Activated T-cell treated with anti-CD3 and anti-CD28 coated beads, Interleukin-2, amount 50 U/mL, for 24 hours (primary cell): Measurements from ENCODE around the gene PPIF.

Experiments
- DNase-seq: peaks from one replicate; pipeline ENCODE4 v3.0.0-alpha.2; 2020
- H3K27ac Mint-ChIP-seq: 2 replicates; pipeline ENCODE4 v1.8.0; 2020; ENCODE audit warnings: mild to moderate bottlenecking, mixed read lengths
- H3K27me3 Mint-ChIP-seq: 2 replicates; pipeline ENCODE4 v1.8.0; 2020; ENCODE audit warnings: mixed read lengths
- H3K36me3 Mint-ChIP-seq: 2 replicates; pipeline ENCODE4 v1.8.0; 2020; ENCODE audit warnings: low read depth, mixed read lengths
- H3K4me1 Mint-ChIP-seq: 2 replicates; pipeline ENCODE4 v1.8.0; 2020; ENCODE audit warnings: low read depth, mixed read lengths
- H3K4me3 Mint-ChIP-seq: 2 replicates; pipeline ENCODE4 v1.8.0; 2020; ENCODE audit warnings: mild to moderate bottlenecking, moderate library complexity, mixed read lengths
- H3K9me3 Mint-ChIP-seq: 2 replicates; pipeline ENCODE4 v1.8.0; 2020; ENCODE audit warnings: mixed read lengths

Gene PPIF

DNA sequence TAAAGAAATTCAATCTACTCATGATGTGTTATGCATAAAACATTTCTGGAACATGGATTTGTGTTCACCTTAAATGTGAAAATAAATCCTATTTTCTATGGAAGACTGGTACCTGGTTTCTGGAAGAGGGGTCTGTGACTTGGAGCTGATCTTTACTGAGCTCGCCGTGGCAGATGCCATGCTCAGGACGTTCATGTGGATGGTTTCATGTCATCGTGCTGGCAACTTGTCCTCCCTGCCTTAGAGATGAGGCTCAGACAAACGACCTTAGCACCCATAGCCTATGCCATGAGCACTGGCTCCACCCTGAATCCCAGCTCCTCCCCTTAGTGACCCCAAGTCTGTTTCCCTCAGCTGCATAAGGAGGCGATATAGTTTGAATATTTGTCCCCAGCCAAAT lies 7.3 kb downstream of the PPIF start:
- Mint-ChIP-seq H3K36me3 (peaks cover 84% of the 10 kb centered on the region), H3K27ac (peak overlapping the region; percentile 40), H3K4me3 (no peak overlapping the region)

DNA sequence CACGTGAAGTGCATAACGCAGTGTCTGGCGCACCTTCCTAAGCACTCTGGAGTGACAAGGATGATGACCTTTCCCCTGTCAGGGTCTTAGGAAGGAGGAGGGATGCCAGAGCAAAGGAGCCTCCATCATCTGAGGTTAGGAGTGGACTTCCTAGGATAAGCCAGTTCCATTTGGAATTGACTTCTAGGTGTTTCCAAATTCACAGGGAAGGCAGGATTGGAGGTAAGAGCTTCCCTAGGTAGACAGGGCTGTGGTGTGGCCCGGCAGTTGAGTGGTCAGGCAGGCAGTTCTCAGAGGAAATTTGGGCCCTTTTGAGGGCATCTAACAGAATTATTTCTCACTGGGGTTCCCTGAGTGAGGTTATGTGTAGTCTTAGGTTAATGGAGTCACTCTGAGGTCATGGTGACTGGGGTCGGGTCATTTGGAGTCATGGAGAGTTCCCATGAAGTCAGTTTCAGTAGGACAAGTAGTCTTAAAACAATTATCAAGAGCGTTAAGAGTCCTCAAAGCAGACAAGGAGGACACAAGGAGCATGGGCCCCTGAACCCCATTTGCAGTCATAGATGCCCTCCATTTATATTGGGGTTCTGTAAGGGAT lies 8.2 kb downstream of the PPIF start:
- DNase-seq: no peak
- Mint-ChIP-seq H3K4me1 (peaks cover 39% of the 10 kb centered on the region), H3K27me3 (no peaks in the 10 kb centered on the region), H3K36me3 (peaks cover 75% of the 10 kb centered on the region), H3K4me3 (no peak overlapping the region), H3K27ac (peak overlapping the region; percentile 64), H3K9me3 (no peaks in the 10 kb centered on the region)

More for the DNA sequence above, 7.3 kb downstream of the PPIF start:
- no peaks in the 10 kb centered on the region for H3K27me3 Mint-ChIP-seq
- no peak for DNase-seq
- no peaks in the 10 kb centered on the region for H3K9me3 Mint-ChIP-seq
- peaks cover 47% of the 10 kb centered on the region for H3K4me1 Mint-ChIP-seq

DNA sequence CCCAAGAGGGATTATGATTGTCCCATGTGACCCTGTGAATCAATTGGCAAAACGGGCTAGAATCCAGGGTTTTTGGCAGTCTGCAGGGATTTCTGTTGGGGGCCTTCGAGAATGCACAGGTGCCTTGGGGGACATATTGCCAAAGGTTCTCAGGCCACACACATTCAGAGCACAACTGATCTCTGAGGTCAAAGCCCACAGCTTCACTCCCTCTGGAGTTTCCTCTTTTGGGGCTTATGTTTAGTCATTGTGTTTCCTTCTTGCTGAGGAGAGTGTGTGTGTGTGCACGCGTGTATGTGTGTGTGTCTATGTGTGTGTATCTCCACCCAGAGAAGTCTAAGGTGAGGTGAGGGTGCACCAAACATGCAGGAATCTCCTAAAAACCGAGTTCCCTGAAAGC lies 8.8 kb downstream of the PPIF start:
- Mint-ChIP-seq H3K36me3 (peaks cover 70% of the 10 kb centered on the region), H3K4me1 (peaks cover 44% of the 10 kb centered on the region), H3K4me3 (no peak overlapping the region), H3K27ac (peak overlapping the region; percentile 64), H3K9me3 (no peaks in the 10 kb centered on the region), H3K27me3 (no peaks in the 10 kb centered on the region)
- no peak for DNase-seq

DNA sequence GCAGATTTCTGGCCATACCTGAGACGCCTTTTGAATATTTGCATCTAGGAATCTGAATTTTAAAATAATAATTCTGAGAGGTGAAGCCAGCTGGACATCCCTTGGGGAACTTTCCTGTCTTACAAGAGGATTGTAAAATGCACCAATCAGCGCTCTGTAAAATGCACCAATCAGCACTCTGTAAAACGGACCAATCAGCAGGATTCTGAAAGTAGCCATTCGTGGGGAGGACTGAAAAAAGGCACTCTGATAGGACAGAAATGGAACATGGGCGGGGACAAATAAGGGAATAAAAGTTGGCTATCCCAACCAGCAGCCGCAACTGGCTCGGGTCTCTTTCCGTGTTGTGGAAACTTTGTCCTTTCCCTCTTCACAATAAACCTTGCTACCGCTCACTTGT lies 9.9 kb downstream of the PPIF start:
- Mint-ChIP-seq H3K27ac (no peak overlapping the region), H3K4me3 (no peak overlapping the region), H3K36me3 (peaks cover 59% of the 10 kb centered on the region), H3K9me3 (no peaks in the 10 kb centered on the region), H3K27me3 (no peaks in the 10 kb centered on the region), H3K4me1 (peaks cover 54% of the 10 kb centered on the region)
- DNase-seq: no peak

DNA sequence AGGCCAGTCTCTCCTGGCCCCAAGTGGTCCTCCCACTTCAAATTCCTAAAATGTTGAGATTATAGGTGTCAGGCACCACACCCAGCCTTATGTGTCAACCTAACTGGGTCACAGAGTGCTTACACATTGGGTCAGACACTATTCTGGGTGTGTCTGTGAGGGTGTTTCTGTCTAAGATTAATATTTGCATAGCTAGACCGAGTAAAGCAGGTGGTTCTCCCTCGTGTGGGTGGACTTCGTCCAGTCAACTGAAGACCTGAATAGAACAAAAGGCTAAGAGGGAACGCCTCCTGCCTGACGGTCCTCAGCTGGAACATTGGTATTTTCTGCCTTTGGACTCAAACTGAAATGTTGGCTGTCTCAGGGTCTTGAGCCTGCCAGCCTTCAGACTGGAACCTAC lies 11.5 kb downstream of the PPIF start:
- Mint-ChIP-seq H3K27ac (no peak overlapping the region), H3K36me3 (peaks cover 42% of the 10 kb centered on the region), H3K27me3 (no peaks in the 10 kb centered on the region), H3K4me3 (no peak overlapping the region), H3K4me1 (peaks cover 40% of the 10 kb centered on the region), H3K9me3 (no peaks in the 10 kb centered on the region)
- DNase-seq: no peak

DNA sequence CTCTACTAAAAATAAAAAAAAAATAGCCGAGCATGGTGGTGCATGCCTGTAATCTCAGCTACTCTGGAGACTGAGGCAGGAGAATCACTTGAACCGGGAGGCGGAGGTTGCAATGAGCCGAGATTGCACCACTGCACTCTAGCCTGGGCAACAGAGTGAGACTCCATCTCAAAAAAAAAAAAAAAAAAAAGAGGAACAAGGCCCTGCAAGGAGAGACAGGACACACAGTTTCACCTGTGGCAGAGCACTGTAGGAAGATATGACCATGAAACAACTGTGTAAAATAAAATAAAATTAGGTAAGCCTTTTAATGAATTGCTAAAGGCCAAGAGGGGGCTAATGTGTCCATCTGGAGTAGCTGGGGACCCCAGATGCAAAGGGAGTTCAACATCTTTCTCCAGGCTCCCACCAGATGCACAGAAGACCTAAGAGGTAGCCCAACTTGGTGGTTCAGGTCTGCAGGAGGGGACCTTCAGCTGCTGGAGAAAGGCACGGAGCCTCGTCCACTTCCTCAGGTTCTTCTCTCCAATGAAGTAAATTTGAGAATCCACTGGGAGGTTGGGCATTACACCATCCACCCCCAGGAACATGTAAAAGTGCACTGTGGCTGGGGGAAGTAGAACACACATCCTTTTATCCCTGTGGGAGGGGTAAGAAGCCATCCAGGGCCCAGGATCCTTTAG lies 12.7 kb downstream of the PPIF start:
- H3K4me3 Mint-ChIP-seq: no peak overlapping the region
- no peak for DNase-seq
- H3K4me1 Mint-ChIP-seq: peaks cover 29% of the 10 kb centered on the region
- H3K27me3 Mint-ChIP-seq: no peaks in the 10 kb centered on the region
- H3K9me3 Mint-ChIP-seq: no peaks in the 10 kb centered on the region
- no peak overlapping the region for H3K27ac Mint-ChIP-seq
- H3K36me3 Mint-ChIP-seq: peaks cover 31% of the 10 kb centered on the region

DNA sequence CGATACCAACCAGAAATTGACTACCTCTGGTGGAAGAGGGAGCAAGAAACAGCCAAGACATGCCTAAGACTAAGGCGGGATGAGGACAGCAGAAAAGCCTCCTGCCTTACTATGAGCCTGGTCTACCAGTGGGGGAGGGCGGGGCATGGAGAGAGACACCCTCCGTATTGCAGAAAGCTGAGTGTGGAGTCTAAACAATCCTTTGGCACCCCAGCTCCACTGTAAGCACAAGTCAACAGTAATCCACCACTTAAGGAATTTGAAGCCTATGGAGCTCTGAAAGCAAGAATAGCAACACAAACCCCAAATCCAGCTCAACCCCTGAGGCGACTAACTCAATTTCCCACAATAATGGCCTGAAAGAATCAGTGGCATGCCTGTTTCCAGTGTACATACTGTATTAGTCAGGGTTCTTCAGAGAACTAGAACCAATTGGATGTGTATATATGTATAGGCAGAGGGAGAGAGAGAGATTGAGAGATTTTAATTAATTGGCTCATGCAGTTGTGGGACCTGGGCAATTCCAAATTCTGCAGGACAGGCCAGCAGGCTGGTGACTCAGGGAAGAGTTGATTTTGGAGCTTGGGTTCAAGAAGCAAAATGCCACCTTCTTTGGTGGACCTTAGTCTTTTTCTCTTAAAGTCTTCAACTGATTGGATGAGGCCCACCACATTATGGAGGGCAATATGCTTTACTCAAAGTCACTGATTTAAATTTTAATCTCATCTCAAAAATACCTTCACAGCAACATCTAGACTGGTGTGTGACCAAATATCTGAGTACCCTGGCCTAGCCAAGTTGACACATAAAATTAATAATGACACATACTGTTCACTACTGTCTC lies 13.5 kb downstream of the PPIF start:
- Mint-ChIP-seq H3K27me3 (no peaks in the 10 kb centered on the region), H3K36me3 (peaks cover 23% of the 10 kb centered on the region), H3K27ac (no peak overlapping the region), H3K9me3 (no peaks in the 10 kb centered on the region), H3K4me3 (no peak overlapping the region), H3K4me1 (peaks cover 23% of the 10 kb centered on the region)
- DNase-seq: no peak

DNA sequence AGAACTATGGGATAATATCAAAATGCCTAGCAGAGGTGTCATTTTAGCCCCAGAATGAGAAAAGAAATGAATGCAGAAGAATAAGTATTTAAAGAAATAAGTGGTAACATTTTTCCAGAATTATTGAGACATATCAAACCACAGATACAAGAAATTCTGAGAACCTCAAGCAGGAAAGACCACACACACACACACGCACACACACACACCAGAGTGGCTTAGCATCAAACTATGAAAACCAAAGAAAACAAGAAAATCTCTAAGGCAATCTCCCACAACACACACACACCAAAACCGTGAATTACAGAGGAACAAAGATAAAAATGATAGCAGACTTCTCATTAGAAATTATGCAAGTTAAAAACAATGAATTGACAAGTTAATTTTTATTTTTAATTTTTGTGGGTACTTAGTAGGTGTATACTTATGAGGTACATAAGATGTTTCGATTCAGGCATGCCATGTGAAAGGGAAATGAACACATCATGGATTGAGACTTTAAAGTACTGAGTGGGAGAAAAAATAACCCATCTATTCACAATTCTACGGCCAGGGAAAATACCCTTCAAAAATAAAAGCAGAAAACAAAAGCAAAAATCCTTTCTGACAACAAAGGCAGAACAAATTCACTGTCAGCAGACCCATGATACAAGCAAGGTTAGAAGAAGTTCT lies 14.6 kb downstream of the PPIF start:
- DNase-seq: no peak
- no peaks in the 10 kb centered on the region for H3K9me3 Mint-ChIP-seq
- no peak overlapping the region for H3K4me3 Mint-ChIP-seq
- peaks cover 14% of the 10 kb centered on the region for H3K36me3 Mint-ChIP-seq
- no peaks in the 10 kb centered on the region for H3K27me3 Mint-ChIP-seq
- H3K4me1 Mint-ChIP-seq: peaks cover 18% of the 10 kb centered on the region
- no peak overlapping the region for H3K27ac Mint-ChIP-seq

DNA sequence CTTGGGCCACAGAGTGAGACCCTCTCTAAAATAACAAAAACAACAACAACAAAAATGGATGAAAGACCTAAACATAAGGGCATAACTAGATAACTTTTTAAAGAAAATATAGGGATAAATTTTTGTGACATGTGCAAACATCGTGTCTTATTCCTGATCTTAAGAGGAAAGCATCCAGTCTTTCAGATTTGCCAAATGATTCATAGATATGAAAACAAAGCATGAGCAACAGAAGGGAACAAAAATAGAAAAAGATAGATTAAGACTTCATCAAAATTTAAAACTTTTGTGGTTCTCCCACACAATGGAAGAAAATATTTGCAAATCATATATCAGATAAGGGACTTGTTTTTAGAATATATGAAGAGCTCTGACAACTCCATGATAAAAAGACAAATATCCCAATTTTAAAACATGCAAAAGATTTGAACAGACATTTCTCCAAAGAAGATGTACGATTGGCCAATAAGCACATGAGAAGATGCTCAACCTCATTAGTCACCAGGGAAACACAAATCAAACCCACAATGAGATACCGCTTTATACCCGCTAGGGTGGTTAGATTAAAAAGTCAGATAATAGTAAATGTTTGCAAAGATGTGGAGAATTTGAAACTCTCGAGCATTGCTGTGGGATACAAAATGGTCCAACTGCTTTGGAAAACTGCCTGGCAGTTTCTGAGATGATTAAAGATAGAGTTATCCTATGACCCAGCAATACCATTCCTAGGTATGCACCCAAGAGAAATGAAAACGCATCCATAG lies 20.3 kb downstream of the PPIF start:
- H3K27me3 Mint-ChIP-seq: no peaks in the 10 kb centered on the region
- no peak for DNase-seq
- H3K4me3 Mint-ChIP-seq: no peak overlapping the region
- no peak overlapping the region for H3K27ac Mint-ChIP-seq
- H3K36me3 Mint-ChIP-seq: no peaks in the 10 kb centered on the region
- peaks cover 3% of the 10 kb centered on the region for H3K9me3 Mint-ChIP-seq
- no peaks in the 10 kb centered on the region for H3K4me1 Mint-ChIP-seq

DNA sequence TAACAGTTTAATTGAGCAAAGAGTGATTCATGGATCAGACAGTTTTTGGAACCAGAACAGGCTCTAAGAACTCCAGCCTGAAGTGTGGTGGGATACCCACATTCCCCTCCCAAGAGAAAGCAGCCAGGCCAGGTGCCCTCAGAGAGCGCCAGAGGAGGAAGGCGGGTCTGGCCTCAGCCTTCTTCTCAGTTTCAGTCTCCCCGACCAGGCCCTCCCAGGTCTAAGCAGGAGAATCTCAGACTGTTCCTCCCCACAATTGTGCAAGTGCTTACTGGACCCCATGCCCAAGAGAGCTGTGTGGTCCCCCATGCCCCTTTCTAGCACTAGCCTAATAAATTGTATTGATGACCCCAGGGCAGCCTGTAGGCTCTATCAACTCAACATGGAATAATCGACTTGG lies 25.6 kb downstream of the PPIF start:
- H3K4me1 Mint-ChIP-seq: peaks cover 3% of the 10 kb centered on the region
- H3K27me3 Mint-ChIP-seq: no peaks in the 10 kb centered on the region
- no peak for DNase-seq

DNA sequence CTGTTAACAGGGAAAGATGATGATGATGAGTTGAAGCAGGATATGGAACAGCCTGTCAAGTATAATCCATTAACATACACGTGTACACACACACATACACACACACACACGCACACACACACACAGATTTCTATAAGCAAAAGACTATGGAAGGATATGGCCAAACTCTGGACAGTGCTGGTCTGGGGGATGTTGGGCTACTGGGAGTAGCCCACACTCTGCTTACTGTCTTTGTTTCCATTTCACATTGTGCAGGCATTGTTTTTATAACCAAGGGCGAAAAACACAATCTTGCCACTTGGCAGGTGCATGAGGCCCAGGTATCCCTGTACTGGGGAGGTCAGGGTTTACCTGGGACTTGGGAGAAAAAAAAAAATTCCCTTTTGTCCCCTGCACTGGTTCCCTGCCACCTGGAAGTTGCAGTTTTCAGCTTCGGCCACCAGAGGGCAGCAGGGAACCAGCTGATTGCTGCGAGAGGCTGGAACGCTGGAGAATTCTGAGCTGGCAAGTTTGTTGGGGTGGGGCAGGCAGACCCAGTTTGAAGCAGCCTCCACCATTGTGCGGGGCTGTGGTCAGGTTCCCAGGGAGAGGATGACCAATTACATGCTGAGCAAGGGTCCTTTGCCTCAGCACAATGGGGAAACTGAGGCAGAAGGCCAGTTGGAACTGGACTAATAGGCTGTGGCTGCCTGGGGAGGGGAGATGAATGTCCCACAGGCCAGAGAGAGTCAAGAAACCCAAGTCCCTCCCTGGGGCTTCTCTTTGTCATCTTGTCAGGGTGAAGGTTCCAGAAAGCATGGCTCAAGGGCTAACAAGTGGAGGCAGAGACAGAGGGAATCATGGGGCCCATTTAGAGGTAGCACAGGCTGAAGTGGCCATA lies 27.3 kb downstream of the PPIF start:
- Mint-ChIP-seq H3K36me3 (no peaks in the 10 kb centered on the region), H3K9me3 (peaks cover 3% of the 10 kb centered on the region), H3K4me3 (no peak overlapping the region), H3K27ac (no peak overlapping the region), H3K4me1 (peaks cover 3% of the 10 kb centered on the region), H3K27me3 (no peaks in the 10 kb centered on the region)
- peak; percentile 84 for DNase-seq

More for the DNA sequence above, 25.6 kb downstream of the PPIF start:
- Mint-ChIP-seq H3K27ac (no peak overlapping the region), H3K9me3 (peaks cover 3% of the 10 kb centered on the region), H3K36me3 (no peaks in the 10 kb centered on the region), H3K4me3 (no peak overlapping the region)

DNA sequence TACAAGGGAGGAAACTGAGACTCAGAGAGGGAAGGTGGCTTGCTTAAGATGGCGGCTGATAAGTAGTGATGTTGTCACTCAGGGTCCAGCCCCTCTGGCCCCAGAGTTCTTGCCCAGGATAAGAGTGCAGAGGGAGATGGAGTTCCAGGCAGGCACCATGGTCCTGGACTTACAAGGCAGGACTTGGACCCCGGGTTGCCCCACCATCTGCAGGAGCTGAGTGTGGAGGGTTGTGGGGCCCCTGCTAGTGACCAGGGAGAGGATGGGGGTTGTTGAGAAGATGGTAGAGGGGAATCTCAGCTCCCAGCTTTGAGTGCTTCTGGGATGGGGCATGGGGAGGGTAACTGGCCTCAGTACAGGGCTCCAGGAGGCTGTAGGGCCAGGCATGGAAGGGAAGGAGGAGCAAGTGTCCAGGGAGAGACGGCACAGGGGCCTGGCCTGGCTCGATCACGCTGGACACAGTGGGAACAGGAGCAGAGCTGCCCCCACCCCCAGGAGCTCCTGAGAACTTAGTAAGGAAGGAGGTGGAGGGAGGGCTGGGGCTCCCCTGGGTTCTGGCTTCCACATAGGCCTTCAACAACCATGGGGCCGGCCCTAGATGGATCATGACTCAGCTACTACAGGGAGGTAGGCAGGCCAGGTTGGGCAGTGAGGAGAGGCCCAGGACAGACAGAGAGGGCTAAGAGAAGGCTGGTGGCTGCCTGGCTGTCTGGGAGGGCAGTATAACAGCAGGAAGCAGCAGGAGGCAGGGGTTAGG lies 28.2 kb downstream of the PPIF start:
- peak; percentile 22 for DNase-seq
- Mint-ChIP-seq H3K36me3 (no peaks in the 10 kb centered on the region), H3K4me1 (peaks cover 3% of the 10 kb centered on the region), H3K4me3 (no peak overlapping the region), H3K27ac (no peak overlapping the region), H3K9me3 (peaks cover 3% of the 10 kb centered on the region), H3K27me3 (no peaks in the 10 kb centered on the region)
